ENCODE data around the gene SH3PXD2B.
"Not testable (repeated sequence)": the region's sequence is repeated elsewhere in the genome, so short reads cannot be mapped to it uniquely, and the experiment has no call there.

GRCh38 chr5:172326901-172327300, 127.4 kb downstream of the SH3PXD2B start:
- TF ChIP-seq CTCF (conservative IDR thresholded peaks at IDR 0.05 in 1 of 2, IDR thresholded peaks at IDR 0.05 in 1 of 2; ENCODE audit: low read depth in 1 of 2, low read length in 2 of 2); EZH2 (IDR thresholded peaks at IDR 0.05; ENCODE audit: low read length, missing control alignments): not testable (repeated sequence)
